Fibroblast of pulmonary artery (primary cell): ENCODE measurements around the gene FOXP1.

Experiments
- DNase-seq: peaks from one replicate; pipeline ENCODE4 v3.0.0-alpha.2; 2010; ENCODE audit warnings: low read depth
- H3K4me3 ChIP-seq: replicated peaks from 2 replicates; pipeline ENCODE4 v1.5.1; 2011; ENCODE audit warnings: low read depth, mild to moderate bottlenecking, control low read depth, low read length, moderate library complexity
- CTCF ChIP-seq: IDR thresholded peaks from 2 replicates; pipeline ENCODE4 v1.5.1; 2011; ENCODE audit warnings: mild to moderate bottlenecking, control low read depth, low read length, inconsistent platforms; ENCODE audit errors: missing control alignments

The FOXP1 gene

GRCh38 chr3:71266875-71267274 lies 316.7 kb downstream of the FOXP1 start:
- TF ChIP-seq CTCF, result no peak
- no peak for DNase-seq
- no peak overlapping the region for H3K4me3 ChIP-seq

GRCh38 chr3:71265365-71265915 lies 318.1 kb downstream of the FOXP1 start:
- no peak for TF ChIP-seq CTCF
- no peak for DNase-seq
- no peak overlapping the region for H3K4me3 ChIP-seq

- H3K4me3 ChIP-seq, result no peak overlapping the region
- no peak for DNase-seq
- TF ChIP-seq CTCF, result no peak
Observed at GRCh38 chr3:71264840-71265239, 318.7 kb downstream of the FOXP1 start.

- DNase-seq, result no peak
- no peak for TF ChIP-seq CTCF
- no peak overlapping the region for H3K4me3 ChIP-seq
Observed at GRCh38 chr3:71262364-71263265, 320.9 kb downstream of the FOXP1 start.

GRCh38 chr3:71260782-71261181 lies 322.7 kb downstream of the FOXP1 start:
- DNase-seq, result no peak
- TF ChIP-seq CTCF, result no peak
- H3K4me3 ChIP-seq, result no peak overlapping the region

GRCh38 chr3:71258526-71258925 lies 325.0 kb downstream of the FOXP1 start:
- no peak for TF ChIP-seq CTCF
- H3K4me3 ChIP-seq, result no peak overlapping the region
- DNase-seq, result peak; percentile 69
